Measurements from ENCODE around the gene DNAJB4.
"Not testable (repeated sequence)": the region's sequence is repeated elsewhere in the genome, so short reads cannot be mapped to it uniquely, and the experiment has no call there.

The DNAJB4 gene

DNA sequence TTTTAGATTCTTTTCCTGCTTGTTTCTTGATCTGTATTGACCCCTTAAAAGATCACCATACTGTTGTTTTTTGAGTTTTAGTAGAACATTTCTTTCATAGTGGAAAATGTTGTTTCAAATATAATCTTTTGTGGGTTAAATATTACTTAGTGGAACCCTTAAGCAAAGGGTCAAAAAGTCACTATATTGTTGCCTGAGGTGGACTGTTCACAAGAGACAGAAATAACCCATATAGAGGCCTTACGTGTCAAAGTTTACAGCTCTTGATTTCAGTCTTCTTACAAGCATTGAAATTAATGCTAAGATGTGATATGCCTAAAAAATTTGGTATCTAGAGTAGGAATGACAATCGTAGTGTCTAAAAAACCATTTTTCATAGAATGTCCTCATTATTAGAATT, 6.3 kb downstream of the DNAJB4 start:
- no peak for TF ChIP-seq CTCF (IDR thresholded peaks at IDR 0.05; ENCODE audit: borderline replicate concordance, insufficient read depth, low read depth, low read length)
- H3K4me3 ChIP-seq (ENCODE audit: low read depth, low read length), result no peak overlapping the region

- H3K4me3 ChIP-seq (ENCODE audit: low read depth, low read length), result no peak overlapping the region
- TF ChIP-seq CTCF (IDR thresholded peaks at IDR 0.05; ENCODE audit: borderline replicate concordance, insufficient read depth, low read depth, low read length), result no peak
Measured at GRCh38 chr1:78015148-78015547, 10.4 kb downstream of the DNAJB4 start.

DNA sequence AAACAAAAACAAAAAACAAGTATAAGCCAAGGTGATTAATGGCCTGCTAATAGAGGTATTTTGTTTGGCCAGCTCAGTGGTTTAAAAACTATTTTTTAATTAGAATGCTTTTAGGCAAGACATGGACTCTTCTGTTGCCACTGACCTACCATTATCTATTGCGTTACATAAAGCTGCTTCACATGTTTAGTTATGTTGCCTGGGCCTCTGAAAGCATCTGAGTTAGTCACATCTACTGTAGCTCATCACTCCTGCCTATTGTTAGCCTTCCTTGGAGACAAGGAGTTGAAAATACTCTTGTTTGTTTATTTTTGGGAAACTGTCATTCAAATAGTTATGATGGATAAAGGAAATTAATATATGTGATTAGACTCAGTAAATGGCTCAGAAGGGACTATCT, 14.3 kb downstream of the DNAJB4 start:
- TF ChIP-seq CTCF (IDR thresholded peaks at IDR 0.05; ENCODE audit: borderline replicate concordance, insufficient read depth, low read depth, low read length), result no peak

GRCh38 chr1:78021134-78021533, 16.4 kb downstream of the DNAJB4 start:
- not testable (repeated sequence) for H3K4me3 ChIP-seq (ENCODE audit: low read depth, low read length)

More for the DNA sequence above, 14.3 kb downstream of the DNAJB4 start:
- no peak overlapping the region for H3K4me3 ChIP-seq (ENCODE audit: low read depth, low read length)

DNA sequence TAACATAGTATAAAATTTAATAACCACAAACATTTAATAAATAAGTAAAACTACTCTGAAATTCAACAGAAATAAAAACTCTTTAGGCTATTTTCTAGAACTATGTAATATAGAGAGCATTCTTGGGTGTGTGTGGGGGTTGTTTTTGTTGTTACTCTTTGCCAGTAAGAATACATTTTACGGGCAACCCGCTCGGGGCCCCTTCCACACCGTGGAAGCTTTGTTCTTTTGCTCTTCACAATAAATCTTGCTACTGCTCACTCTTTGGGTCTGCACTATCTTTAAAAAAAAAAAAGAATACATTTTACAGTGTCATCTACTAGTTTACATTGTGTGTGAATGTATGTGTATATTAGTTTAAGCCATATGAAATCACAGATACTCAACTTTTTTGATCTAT, 25.1 kb downstream of the DNAJB4 start:
- TF ChIP-seq CTCF (IDR thresholded peaks at IDR 0.05; ENCODE audit: borderline replicate concordance, insufficient read depth, low read depth, low read length), result no peak
- H3K4me3 ChIP-seq (ENCODE audit: low read depth, low read length), result no peak overlapping the region

- TF ChIP-seq CTCF (IDR thresholded peaks at IDR 0.05; ENCODE audit: borderline replicate concordance, insufficient read depth, low read depth, low read length), result no peak
- H3K4me3 ChIP-seq (ENCODE audit: low read depth, low read length), result no peak overlapping the region
Measured at GRCh38 chr1:78032996-78033796, 28.5 kb downstream of the DNAJB4 start.

DNA sequence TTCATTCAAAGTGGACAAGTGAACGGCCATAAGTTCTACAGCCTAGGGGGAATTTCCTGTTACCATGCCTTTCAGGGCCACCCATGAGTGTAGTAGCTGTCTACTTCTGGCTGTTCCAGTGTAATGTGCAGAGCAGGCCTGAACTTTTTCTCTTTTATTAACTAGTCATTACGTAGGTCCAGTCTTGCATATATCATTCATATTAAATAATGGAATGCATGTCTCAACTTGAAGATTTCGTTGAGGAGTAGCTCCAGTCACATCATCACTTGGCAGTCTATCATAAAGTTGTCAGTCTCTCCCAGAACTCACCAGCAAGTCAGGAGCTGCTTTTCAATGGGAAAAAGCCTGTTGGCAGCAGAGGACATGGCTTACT, 29.0 kb downstream of the DNAJB4 start:
- TF ChIP-seq CTCF (IDR thresholded peaks at IDR 0.05; ENCODE audit: borderline replicate concordance, insufficient read depth, low read depth, low read length), result no peak
- H3K4me3 ChIP-seq (ENCODE audit: low read depth, low read length), result no peak overlapping the region
